ENCODE results near the gene KAT6B.

The KAT6B gene

GRCh38 chr10:74969093-74969492 lies 142.7 kb downstream of the KAT6B start:
- H3K4me3 ChIP-seq (ENCODE audit: low read depth, low read length) = no peak overlapping the region
- TF ChIP-seq CTCF (conservative IDR thresholded peaks at IDR 0.05; ENCODE audit: low read depth, low read length) = no peak
- no peak for DNase-seq (ENCODE audit: low read depth)

- no peak for TF ChIP-seq CTCF (conservative IDR thresholded peaks at IDR 0.05; ENCODE audit: low read depth, low read length)
- H3K4me3 ChIP-seq (ENCODE audit: low read depth, low read length) = no peak overlapping the region
- DNase-seq (ENCODE audit: low read depth) = no peak
Measured at GRCh38 chr10:74969530-74969929, 143.1 kb downstream of the KAT6B start.

GRCh38 chr10:74973741-74974392 lies 147.5 kb downstream of the KAT6B start:
- TF ChIP-seq CTCF (conservative IDR thresholded peaks at IDR 0.05; ENCODE audit: low read depth, low read length) = no peak
- no peak for DNase-seq (ENCODE audit: low read depth)
- H3K4me3 ChIP-seq (ENCODE audit: low read depth, low read length) = no peak overlapping the region

GRCh38 chr10:74975758-74976157 lies 149.4 kb downstream of the KAT6B start:
- no peak for TF ChIP-seq CTCF (conservative IDR thresholded peaks at IDR 0.05; ENCODE audit: low read depth, low read length)
- DNase-seq (ENCODE audit: low read depth) = no peak
- no peak overlapping the region for H3K4me3 ChIP-seq (ENCODE audit: low read depth, low read length)

- TF ChIP-seq CTCF (conservative IDR thresholded peaks at IDR 0.05; ENCODE audit: low read depth, low read length) = no peak
- H3K4me3 ChIP-seq (ENCODE audit: low read depth, low read length) = no peak overlapping the region
- no peak for DNase-seq (ENCODE audit: low read depth)
Measured at GRCh38 chr10:74976565-74976964, 150.2 kb downstream of the KAT6B start.

GRCh38 chr10:74977072-74977471 lies 150.7 kb downstream of the KAT6B start:
- no peak for TF ChIP-seq CTCF (conservative IDR thresholded peaks at IDR 0.05; ENCODE audit: low read depth, low read length)
- no peak overlapping the region for H3K4me3 ChIP-seq (ENCODE audit: low read depth, low read length)
- no peak for DNase-seq (ENCODE audit: low read depth)

Data from choroid plexus epithelial cell (primary cell).